GM18519 (cell line): ENCODE measurements around the gene PLEKHA6.

ENCODE experiments used
- ATAC-seq: cut with Tn5 transposase; IDR thresholded peaks from one replicate; pipeline ENCODE4 v1.9.1; 2021; ENCODE audit warnings: mild to moderate bottlenecking, moderate library complexity; ENCODE audit not compliant: unreplicated experiment, low FRiP score

Gene PLEKHA6

DNA sequence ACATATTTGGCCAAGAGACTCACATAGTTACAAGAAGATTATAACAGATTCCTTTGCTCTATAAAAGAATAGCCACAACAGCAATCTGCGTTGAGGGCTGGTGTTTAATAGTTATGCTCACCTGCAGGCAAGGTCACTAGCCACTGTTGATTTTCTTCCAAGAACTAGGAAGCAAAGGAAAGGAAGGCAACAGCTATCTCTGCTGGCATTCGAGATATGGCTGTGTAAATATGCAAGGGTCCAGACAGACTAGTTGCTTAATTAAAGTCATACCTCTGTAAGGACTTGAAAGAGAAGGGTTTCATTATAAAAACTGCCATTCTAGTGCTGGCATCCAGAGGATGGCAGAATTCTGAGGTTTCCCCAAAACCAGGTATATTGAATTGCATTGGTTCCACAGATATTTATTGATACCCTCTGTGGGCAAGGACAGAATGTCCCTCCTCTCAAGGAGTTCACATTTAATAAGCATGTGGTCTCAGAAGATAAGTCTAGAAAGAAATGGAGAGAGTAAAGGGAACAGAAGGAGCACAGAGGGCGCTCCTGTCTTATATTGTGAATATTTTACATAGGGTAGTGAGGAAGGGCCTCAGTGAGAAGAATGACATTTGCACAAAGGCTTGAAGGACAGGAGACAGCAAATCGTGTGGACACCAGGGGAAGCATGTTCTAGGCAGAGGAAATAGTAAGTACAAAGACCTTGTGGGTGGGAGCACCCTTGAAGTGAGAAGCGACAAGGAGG is 23.6 kb upstream of the PLEKHA6 start:
- ATAC-seq = no peak

DNA sequence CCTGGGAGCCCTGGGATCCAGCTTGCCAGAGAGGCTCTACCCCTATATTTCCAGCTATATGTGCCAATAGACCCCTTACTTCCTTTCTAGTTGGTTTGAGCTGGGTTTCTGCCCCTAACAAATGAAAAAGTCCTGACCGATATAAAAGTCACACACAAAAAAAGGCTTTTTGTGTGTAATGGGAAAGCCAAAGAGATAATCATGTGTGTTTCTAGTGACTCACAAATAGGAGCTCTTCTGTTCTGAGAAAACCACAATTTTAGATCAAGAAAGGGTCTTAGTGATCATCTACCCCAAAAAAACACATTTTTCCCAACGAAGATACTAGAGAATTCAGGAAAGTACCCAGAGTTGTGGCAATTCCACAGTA is 23.0 kb upstream of the PLEKHA6 start:
- no peak for ATAC-seq

DNA sequence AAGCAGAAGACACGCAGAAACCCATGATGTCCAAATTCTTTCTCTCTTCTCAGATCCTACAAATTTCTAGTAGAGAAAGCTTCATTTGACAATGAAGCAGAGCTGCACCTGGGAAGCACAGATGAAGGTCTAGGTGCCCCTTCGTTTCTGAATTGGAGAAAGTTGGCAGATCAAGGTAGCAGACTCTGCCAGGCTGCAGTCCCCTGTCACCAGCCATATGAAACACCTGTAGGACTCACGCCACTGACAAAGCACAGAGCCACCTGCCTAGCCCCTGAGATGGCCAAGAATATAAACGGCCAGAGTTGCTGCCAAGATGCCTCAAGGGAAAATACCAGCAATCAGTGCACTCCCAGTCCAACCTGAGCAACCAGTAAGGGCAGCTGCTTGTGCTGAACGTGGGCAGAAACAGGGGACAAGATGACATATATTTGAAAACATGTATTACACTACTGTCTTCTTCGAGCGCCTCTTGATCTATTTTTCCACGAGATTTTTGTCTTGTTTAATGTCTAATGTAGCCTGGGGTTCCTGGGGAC is 20.6 kb upstream of the PLEKHA6 start:
- no peak for ATAC-seq

DNA sequence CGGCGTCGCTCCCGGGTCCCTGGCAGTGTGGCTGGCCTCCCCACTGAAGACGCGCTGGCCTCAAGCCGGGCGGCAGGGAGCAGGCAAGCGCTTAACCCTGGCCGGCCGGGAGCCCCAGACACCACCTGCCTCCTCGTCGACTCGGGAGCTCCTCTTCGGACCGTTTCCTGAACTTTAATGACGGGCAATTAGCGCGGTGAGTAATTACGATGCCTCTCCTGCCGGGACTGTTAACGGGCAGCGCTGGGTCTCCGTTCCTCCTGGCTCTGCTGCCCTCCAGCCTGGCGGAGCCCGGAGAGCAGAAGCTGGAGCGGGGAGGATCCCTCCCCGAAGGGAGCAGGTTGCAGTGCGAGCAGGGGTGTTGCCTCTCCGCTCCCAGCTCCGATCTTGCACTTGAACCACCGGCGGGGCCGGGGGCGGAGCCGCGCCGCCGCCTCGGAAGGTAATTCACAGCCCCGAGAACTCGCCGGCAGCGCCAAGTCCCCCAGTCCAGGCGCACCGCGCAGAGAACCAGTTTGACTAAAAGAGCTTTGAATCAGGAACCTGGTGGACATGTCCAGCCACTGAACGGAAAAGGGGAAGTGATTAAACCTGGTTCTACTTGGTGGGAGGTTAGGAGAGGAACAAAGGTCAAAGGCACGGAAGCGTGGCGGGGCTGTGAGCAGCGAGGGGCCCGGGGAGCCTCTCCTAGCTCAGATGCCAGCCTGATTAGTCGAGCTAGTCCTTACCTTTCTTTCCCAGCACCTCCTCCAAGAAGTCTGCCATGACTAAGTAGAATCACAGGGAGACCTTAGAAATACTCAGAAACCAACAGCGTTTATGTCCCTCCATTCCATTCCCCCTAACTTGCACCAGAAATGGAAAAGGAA is 18.3 kb upstream of the PLEKHA6 start:
- no peak for ATAC-seq

DNA sequence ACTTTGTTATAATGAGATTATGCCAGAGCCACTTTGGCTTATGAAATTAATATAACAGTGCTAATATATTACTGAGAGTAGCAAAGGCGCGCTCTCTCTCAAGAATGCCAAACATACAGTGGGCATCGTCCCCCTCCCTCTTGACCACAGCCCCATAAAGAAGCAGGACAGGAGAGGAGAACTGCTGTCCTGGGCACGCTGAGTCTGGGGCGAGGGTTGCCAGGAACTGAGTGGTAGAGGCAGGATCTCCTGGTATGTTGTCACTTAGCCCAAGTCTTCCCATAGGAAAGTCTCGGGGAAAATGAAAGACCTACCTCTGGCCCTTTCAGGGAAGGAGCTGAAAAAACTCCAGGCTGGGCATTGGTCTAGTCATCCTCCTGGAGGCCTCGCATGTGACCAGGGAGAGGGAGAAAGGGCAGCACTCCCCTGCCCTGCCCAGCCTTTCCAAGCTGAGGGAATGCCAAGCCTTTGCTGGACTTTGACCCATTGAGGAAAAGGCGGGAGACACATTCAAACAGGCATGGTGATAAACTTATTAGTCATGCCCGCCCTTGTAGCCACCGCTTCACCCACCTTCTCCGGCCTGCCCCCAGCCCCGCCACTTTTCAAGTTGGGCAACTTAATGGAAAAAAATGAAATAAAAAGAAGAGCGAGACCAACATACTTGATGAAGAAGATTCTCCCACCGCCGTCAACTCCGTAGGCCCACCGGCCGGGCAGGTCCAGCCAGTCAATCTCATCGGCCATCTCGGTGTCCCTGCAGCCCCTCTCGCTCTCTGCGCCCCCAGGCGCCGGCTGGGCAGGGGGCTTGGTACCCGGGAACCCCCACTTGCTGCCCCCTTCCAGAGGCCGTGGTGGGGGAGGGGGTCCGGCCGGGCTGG is 17.4 kb upstream of the PLEKHA6 start:
- ATAC-seq = no peak

DNA sequence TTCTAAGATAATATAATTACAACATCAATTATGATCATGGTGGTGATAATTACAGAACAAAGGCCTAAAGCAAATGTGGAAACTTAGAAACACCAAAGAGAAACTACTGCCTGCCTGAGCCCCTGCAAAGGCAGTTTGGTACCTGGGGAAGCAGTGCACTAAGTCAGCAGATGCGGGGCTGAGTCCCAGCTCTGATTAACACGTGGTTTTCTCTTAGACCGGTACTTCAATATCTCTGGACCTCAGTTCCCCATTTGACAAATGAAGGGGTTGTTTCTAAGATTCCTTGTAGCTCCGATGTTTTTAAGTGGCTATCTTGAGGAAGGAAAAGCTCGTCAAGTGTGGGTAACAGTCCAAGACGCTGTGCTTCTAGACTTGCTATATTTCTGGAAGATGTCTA is 16.7 kb upstream of the PLEKHA6 start:
- no peak for ATAC-seq

DNA sequence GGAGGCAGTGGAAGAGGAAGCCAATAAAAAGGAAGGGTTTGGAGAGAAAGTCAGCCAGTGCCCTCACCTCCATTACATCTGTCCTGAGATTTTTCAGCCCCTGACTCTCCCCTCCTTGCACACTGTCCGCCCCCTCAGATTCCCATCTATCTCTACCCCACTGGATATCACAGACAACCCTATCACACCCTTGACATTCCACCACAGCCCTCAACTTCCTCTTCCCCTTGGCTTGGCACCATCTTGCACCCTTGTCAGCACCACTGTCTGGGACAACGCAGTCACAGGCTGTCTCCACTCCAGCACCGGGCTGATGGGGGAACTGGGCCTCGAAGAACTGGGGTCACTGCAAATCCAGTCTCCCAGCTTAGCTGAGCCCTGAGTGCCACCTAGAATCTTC is 14.2 kb upstream of the PLEKHA6 start:
- ATAC-seq = no peak

DNA sequence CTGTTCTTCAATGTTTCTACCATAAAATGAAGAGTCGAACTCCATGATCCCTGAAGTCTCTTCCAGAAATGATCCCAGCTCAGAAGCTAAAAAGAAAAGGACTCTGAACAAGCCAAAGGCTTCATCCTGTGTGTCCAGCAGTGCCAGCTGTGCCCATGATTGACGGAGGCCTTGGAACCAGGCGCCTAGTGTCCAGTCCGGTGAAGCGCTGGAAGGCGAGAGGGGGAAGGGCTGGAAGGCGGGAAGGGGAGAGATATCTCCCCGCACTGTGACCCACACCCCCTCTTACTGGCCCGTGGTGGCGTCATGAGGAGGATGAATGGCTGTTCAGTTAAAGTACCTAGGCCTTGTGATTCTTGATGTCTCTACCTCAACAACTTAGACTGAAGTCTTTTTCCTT is 10.4 kb upstream of the PLEKHA6 start:
- ATAC-seq = no peak

DNA sequence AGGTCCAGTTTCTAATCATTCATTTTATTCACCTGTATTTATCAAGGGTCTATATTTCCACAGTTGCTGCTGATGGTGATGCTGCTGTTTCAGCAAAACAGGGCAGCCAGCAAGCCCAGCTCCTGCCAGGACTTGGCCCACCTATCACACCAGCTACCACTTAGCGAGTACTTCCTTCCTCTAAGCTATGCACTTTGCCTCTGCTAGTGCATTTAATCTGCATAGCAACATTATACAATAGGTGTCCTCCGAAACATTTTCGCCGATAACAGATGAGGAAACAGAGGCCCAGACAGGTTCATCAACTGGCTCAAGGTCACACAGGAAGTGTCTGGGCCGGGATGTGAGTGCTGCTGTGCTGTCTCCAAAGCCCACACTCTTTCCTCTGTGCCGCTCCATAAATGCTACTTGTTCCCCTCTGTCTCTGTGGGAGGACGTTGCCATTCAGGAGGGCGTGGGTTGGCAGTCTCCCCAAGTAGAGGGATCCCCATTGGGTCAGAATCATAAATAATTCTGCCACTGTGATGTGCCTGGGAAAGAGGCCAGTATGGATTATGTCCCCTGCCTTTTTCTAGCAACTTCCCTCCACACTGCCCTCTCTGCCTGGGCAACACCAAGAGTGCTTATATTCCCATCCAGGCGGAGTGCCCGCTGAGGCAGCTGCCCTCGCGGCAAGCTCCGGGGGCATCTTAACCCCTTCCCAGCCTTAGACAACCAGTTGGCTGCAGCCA is 9.4 kb upstream of the PLEKHA6 start:
- ATAC-seq = no peak

DNA sequence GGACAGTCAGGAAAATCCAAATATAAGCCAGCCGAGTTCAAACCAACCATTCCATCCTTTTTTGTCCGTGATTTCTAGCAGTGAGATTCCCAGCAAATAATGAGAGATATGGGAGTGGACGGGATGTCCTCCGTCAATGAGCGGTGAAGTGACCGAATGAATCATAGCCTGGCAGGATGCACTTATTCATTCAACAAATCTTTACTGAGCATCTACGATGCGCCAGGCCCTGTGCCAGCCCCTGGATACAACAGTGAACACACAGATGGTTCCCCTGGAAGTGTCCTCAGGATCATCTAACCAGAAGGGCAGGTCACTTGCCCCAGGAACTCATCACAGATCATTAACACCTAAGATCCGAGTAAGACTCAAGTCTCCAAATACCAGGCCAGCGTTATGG is 8.2 kb upstream of the PLEKHA6 start:
- ATAC-seq = no peak

DNA sequence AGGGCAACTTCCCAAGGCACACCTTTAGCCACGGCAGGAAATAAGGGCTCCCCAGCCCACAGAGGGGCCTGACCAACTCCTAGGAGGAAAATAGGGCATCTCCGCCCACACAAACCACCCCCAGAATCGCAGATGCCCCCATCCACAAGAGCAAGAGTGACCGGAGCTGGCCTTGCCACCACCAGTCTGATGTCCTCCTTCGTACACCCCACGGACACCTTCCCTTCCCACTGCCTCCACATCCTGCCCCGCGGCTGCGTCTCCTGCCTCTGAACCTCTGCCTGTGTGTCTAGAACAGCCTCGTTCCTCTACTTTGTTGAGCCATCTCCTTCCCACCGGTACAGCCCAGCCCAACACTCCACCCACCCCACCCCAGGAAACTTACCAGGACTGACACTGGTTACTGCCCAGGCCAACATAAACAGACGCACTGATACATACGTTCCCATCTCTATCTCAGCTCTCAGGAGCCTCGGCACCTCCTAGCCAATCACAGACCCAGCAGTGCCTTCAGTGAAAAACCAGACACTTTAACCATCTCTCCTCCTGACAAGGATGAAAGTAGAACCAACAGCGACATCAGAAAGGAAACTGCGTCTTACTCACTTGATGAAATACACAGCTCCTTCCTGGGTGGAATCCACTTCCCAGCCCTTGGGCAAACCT is 7.6 kb upstream of the PLEKHA6 start:
- no peak for ATAC-seq

DNA sequence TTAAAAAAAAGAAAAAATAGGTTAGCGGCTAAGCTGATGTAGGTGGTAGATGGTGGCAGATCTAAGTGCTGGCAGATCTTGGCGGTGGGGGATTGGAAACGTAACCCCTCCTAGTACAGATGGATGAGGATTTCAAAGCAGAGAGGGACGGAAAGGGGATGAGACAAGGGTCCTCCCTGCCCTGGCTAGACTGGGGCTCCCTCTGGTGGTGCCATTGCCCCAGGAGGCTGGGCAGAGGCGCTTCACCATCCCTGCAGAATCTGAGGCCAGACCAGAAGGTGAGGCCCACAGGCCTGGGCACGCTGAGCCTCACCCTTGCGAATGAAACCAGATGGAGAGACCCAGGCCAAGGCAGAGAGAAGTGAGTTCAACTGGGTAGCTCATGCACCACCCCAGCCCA is 7.0 kb upstream of the PLEKHA6 start:
- no peak for ATAC-seq

DNA sequence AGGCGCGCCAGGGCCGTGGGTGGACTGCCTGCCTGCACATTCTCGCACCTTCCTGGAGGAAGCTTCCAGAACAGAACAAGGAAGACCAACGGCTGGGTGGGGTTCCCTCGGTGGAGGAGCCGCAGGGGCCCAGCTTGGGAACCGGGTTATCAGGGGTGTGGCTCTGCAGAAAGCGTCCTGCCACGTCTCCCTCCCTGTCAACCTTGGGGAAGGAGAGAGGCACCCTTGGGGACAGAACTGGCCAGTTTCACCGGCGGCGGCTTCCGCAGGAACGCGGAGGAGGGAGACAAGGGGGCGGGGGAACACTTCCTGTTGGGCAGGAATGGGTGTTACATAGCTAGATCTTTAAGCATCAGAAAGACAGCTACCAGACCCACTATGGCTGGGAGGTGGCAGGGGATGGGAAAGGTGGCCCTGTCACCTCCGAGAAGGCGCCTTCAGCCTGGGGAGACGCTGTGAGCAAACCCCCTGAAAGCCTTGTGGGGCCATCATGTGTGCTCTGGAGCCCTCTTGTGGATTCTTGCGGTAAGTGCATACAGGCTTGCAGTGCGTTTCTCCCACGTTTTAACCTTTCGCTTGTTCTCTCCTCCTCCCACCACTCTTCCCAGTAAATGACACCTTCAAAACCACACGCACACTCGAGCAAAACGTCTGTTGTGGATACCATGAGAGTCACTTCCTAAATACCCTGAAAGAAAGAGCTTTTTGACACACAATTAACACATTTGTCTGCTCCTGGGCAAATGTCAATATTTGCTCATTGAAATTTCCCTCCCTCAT is 3.8 kb upstream of the PLEKHA6 start:
- ATAC-seq = no peak

DNA sequence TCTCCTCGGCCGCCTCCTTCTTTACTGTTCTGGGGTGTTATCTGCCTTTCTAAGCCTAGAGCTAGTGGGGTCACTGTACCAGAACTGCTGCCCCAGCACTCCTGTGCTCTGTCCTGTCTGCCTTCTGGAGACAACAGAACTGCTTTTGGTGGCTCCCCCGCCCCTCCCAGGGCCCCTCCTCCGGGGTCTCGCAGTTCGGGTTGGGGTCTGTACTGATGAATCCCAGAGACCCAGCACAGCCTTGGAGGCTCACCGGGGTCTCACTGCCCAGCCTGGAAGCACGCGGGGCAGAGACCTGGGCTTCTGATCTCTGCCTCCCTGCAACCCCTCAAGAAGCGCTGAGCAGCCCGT is 3.2 kb upstream of the PLEKHA6 start:
- no peak for ATAC-seq

DNA sequence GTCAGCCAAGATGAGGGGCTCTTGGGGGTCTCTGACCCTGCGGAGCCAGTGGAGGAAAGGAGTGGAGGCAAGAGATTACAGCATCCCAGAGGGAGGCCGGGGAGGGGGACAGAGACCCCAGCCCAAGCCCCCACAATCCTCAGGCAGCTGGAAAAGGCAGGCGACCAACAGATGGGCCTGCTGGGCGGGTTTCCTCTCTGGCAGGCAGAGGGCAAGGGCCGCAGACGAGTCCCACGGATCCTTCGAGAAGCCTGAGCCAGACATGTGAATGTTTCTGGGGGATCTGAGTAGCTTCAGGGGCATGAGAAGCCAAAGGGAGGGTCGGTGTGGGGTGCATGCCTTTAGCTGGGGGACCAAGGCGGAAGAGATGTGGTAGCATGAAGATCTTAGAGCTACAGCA is 2.1 kb upstream of the PLEKHA6 start:
- ATAC-seq = no peak

DNA sequence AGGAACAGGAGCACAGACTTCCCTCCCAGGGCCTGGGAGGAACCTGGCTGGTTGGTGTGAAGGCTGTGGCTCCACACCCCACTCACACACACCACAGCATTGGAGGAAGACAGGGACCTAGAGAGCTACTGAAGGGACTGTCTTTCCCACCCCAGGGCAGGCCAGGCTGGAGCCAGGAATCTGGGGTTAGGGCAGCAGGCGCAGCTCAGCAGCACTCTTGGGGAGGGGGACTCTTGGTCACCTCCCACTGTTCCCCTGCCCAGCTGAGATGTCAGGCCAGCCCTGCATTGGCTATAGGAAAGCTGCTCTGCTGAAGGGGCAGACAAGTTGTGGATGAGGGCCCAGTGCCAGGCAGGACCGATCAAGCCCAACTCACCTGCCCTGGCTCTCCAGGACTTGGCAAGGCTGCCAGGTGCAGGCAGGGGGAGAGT is 1.6 kb upstream of the PLEKHA6 start:
- ATAC-seq = no peak

DNA sequence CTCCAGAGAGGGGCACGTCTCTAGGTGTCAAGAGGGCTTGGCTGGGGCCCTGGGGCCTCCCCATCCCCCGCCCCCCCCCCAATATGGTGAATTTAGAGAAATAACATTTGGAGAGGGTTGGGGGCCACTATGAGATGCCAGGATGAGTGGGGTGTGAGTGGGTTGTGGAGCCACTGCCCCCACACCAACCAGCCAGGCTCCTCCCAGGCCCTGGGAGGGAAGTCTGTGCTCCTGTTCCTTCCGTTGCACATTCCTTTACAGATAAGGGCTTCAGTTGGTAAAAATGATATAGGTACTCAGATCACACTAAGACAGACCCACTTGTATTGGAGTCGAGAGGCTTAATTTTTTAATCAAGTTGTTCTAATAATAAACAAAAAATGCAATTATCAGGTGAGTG is 585 bp upstream of the PLEKHA6 start:
- no peak for ATAC-seq

DNA sequence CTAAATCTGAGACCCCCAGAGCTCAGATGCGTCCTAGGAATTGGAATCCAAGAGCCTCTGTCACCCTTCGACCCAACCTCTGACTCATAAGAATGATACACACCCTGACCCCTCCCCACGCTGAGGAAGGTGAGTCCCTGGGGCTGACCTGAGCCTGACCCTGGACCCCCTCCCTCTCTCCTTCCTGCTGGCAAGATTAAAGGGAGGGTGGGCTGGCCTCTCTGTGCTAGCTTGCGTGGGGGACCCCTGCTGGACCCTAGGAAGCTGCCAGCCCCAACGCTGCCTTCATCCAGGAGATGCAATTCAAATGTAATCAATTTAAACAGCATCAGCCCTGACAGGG is 627 bp downstream of the PLEKHA6 start:
- ATAC-seq = no peak

DNA sequence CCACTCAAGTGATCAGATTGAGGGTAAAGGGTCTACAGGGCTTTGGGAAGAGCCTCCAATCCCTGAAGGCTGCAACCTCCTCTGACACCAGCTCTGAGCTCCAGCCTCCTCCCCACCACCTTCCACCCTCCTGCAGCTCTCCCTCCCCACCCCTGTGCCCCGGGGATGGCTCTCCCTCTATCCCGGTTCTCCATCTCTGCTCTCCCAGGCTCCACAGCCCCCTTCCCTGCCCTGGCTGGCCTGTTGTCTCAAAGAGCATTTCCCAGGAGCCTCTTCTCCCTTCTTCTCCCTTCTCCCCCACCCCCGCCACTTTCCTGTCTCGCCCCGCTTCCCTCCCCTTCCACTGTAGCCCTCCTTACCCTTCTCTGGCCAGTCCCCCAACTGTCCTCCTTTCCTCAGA is 1.1 kb downstream of the PLEKHA6 start:
- no peak for ATAC-seq
